Ascending aorta (tissue), 2 donors: ENCODE measurements around the gene EPDR1. TPM values are rescaled to one million over a fixed set of nuclear protein-coding genes. Genes with fewer than 3 reads are reported as not detected.

Experiments
- DNase-seq, 2 donors: peaks; one replicate each; pipeline ENCODE4 v3.0.0-alpha.2; 2019; ENCODE audit warnings: low spot score in 2 of 2
- H3K27ac ChIP-seq, 2 donors: fragments of 200-600 bp; sonication (generic); one replicate each; pipeline ENCODE4 v1.5.1; 2016 to 2017; ENCODE audit warnings: mild to moderate bottlenecking in 1 of 2
- H3K27me3 ChIP-seq: fragments of 200-600 bp; sonication (generic); one replicate; pipeline ENCODE4 v1.5.1; 2017
- H3K36me3 ChIP-seq, 2 donors: fragments of 200-600 bp; sonication (generic); one replicate each; pipeline ENCODE4 v1.5.1; 2016
- H3K4me1 ChIP-seq, 2 donors: fragments of 200-600 bp; sonication (generic); one replicate each; pipeline ENCODE4 v1.5.1; 2016 to 2017; ENCODE audit warnings: mild to moderate bottlenecking in 1 of 2
- H3K4me3 ChIP-seq, 2 donors: fragments of 200-600 bp; sonication (generic); one replicate each; pipeline ENCODE4 v1.5.1; 2016 to 2017; ENCODE audit warnings: mild to moderate bottlenecking in 1 of 2
- H3K9me3 ChIP-seq, 2 donors: fragments of 200-600 bp; sonication (generic); one replicate each; pipeline ENCODE4 v1.5.1; 2016
- intact Hi-C: fragments of 100-400 bp; cut with DNase I; formaldehyde crosslinking; loops from one replicate; pipeline ENCODE4 v1.15.1; 2023
- total RNA-seq: library from RNA; depleted of rRNA; stranded (reverse); fragments of >200 nt; gene quantifications from one replicate; pipeline ENCODE4 v1.1.0, GENCODE V29; 2016
- TF ChIP-seq, protein P1 (sequence below), 3 experiments: fragments of 200-600 bp in 2 of 3; fragments of 450-650 bp in 1 of 3; sonication (generic) in 2 of 3; IDR thresholded peaks; one replicate each; pipeline ENCODE4 v1.5.1; 2016 to 2019; ENCODE audit warnings: antibody characterized with exemption in 3 of 3, mild to moderate bottlenecking in 1 of 3, moderate library complexity in 1 of 3

The EPDR1 gene
- total RNA-seq, 1 donor from 2014 or later: 144 TPM

DNA sequence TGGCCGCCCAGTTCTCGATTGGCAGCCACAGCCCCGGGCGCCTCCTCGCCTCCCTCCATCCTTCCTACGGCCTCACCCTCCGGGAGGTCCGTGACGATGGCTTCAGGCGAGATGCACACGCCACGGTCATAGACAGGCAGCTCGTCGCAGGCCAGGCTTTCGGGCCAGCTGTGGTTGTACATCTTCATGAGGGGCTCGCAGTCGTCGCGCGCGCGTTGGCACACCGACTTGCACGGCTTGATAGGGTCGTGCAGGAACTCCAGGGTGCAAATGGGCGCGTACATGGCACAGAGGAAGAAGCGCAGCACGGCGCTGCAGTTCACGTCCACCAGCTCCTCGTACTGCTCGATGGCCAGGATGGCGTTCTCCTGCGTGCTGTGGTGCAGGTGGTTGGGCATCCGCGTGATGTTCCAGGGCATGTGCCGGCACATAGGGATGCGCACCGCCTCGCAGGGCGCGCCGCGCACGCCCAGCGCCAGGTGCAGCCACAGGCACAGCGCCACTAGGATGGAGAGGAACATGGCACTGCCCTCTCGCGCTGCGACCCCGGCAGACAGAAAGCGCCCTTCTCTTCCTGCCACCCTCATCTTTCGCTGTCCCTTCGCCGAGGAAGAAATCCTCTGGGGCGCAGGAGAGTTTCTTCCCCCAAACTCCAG lies 4.3 kb upstream of the EPDR1 start:
- no peaks in the 10 kb centered on the region for H3K9me3 ChIP-seq
- peak in 1 of 2 donors; percentile 68 for DNase-seq
- H3K27ac ChIP-seq: peak overlapping the region; percentile 88
- no peaks in the 10 kb centered on the region for H3K36me3 ChIP-seq
- no peaks in the 10 kb centered on the region for H3K27me3 ChIP-seq
- peaks cover 0 to 3% of the 10 kb centered on the region in 2 donors for H3K4me1 ChIP-seq
- H3K4me3 ChIP-seq: peak overlapping the region; percentile 67 to 74
- TF ChIP-seq, protein P1, sequence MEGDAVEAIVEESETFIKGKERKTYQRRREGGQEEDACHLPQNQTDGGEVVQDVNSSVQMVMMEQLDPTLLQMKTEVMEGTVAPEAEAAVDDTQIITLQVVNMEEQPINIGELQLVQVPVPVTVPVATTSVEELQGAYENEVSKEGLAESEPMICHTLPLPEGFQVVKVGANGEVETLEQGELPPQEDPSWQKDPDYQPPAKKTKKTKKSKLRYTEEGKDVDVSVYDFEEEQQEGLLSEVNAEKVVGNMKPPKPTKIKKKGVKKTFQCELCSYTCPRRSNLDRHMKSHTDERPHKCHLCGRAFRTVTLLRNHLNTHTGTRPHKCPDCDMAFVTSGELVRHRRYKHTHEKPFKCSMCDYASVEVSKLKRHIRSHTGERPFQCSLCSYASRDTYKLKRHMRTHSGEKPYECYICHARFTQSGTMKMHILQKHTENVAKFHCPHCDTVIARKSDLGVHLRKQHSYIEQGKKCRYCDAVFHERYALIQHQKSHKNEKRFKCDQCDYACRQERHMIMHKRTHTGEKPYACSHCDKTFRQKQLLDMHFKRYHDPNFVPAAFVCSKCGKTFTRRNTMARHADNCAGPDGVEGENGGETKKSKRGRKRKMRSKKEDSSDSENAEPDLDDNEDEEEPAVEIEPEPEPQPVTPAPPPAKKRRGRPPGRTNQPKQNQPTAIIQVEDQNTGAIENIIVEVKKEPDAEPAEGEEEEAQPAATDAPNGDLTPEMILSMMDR (IDR thresholded peaks at IDR 0.05): peak in 2 of 3 experiments; percentile 5 to 18
- intact Hi-C loops: loop anchor here (5.0 to 10.0 kb wide), 3 partner anchors 191 to 306 kb away; no protein-coding TSS in a partner anchor

DNA sequence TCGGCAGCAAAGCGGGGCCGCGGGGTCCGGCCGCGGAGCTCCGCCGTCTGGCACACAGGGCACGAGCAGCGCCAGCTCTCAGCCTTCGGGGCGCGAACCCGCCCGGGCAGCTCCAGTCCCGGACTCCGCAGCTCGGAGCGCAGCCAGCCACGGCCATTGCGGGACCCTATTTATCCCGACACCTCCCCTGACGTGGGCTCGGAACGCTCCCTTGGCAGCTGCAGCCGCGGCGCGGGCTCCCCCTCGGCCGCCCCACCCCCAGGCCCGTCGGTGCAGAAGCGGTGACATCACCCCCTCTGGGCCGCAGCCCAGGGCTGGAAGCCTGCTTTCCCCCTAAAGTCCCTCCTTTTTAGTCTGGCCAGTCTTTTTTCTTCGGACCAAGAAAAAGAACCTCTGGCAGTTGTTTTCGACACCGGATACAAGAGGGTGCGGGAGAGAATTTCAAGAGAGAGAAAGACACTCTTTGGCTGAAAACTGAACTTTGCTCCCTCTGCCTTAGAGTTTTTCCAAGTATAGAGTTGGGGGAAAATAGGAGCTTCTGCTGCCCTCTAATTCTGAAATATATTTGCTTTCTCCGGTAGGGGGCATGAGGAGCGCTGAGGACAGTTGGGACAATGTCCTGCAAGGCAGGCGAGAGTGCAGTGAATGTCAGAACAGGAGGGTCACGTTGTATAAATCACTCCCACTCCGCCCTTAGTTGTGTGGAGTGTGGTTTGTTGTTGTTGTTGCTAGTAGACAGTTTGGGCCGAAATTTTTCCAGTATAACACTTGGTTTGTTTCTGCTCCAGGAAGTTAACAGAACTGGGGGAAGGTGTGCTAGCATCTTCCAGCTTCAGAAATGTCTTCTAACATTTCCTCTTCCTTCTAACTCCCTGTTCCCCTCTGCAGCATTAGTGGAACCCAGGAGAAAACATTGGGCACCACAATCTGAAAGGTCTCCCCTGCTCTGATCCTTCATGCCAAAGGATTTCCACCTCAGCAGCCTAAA lies 3.5 kb upstream of the EPDR1 start, which contains the start of gene SFRP4:
Gene SFRP4, minus strand, starts transcription at position 145 of the 988 bp plus-strand sequence. CDS start 280 bp downstream, outside the sequence.
- no peaks in the 10 kb centered on the region for H3K27me3 ChIP-seq
- H3K4me1 ChIP-seq: peaks cover 0 to 6% of the 10 kb centered on the region in 2 donors
- H3K36me3 ChIP-seq: no peaks in the 10 kb centered on the region
- intact Hi-C loops: loop anchor here (5.0 to 10.0 kb wide), 3 partner anchors 190 to 305 kb away; no protein-coding TSS in a partner anchor
- no peaks in the 10 kb centered on the region for H3K9me3 ChIP-seq
- peak; percentile 17 to 86 for DNase-seq
- H3K27ac ChIP-seq: peak within 1 kb of the TSS; percentile 88
- TF ChIP-seq, protein P1 (IDR thresholded peaks at IDR 0.05): peak; percentile 56 to 76 (median 73)
- peak within 1 kb of the TSS; percentile 67 to 74 for H3K4me3 ChIP-seq

GRCh38 chr7:37918526-37918925 lies 1.9 kb upstream of the EPDR1 start:
- no peaks in the 10 kb centered on the region for H3K36me3 ChIP-seq
- TF ChIP-seq, protein P1 (IDR thresholded peaks at IDR 0.05): no peak
- no peak for DNase-seq
- no peak overlapping the region for H3K4me3 ChIP-seq
- H3K27ac ChIP-seq: no peak overlapping the region
- H3K27me3 ChIP-seq: no peaks in the 10 kb centered on the region
- H3K4me1 ChIP-seq: peaks cover 0 to 8% of the 10 kb centered on the region in 2 donors
- no peaks in the 10 kb centered on the region for H3K9me3 ChIP-seq
- intact Hi-C loops: loop anchor here (5.0 to 10.0 kb wide), 3 partner anchors 189 to 304 kb away; no protein-coding TSS in a partner anchor

DNA sequence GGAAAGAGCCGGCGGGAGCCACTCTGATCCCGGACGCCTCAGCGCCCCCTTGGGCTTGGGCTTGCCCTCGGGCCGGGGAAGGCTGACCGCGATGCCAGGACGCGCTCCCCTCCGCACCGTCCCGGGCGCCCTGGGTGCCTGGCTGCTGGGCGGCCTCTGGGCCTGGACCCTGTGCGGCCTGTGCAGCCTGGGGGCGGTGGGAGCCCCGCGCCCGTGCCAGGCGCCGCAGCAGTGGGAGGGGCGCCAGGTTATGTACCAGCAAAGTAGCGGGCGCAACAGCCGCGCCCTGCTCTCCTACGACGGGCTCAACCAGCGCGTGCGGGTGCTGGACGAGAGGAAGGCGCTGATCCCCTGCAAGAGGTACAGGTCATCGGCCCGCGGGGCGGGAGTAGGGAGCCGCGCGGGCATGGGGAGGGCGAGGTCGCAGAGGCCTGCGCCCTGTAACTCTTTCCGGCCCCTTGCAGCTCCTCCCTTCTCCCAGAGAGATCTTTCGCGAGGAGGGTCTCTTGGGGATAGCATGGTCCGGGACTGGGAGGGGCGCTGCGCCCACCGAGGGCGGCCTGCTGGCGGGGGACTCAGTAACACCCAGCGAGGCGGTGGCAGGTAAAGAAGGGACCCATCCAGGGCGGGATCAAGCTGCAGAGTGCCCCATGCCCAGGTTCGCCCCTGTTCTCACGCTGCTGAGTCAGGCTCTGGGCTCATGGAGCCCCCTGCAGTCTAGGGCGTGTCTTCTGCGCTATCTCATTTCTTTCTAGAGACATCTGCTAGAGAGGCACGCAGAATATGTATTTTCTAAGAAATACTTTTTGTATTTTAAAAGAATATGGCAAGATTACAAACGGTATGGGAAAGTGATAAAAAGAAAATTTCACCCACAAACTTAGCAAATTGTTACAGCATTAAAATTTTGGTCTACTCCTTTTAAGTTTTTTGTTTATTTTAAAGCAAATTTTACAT lies 687 bp downstream of the EPDR1 start:
- peak overlapping the region; percentile 90 to 97 for H3K4me3 ChIP-seq
- peak overlapping the region; percentile 87 to 90 for H3K27ac ChIP-seq
- peaks cover 0 to 4% of the 10 kb centered on the region in 2 donors for H3K9me3 ChIP-seq
- H3K36me3 ChIP-seq: no peaks in the 10 kb centered on the region
- TF ChIP-seq, protein P1 (IDR thresholded peaks at IDR 0.05): peak in 1 of 3 experiments; percentile 7
- peaks cover 0 to 16% of the 10 kb centered on the region in 2 donors for H3K4me1 ChIP-seq
- peak in 1 of 2 donors; percentile 69 for DNase-seq
- intact Hi-C loops: loop anchor here (1.0 to 5.0 kb wide), 2 partner anchors 257 to 719 kb away; partner anchors contain the start of gene STARD3NL
- no peaks in the 10 kb centered on the region for H3K27me3 ChIP-seq
